H1 (cell line): Measurements from ENCODE around the gene LYRM4. TPM values are rescaled to one million over a fixed set of nuclear protein-coding genes. Genes with fewer than 3 reads are reported as not detected.

ENCODE experiments used
- CTCF ChIA-PET: fragments of 300-600 bp; sonication (Branson Sonifier 250); formaldehyde crosslinking; loops from one replicate; lab custom pipeline; 2021; ENCODE audit not compliant: partially characterized antibody; lab: Charles Lee
- POLR2A ChIA-PET: fragments of 300-600 bp; sonication (Branson Sonifier 250); formaldehyde crosslinking; loops from one replicate; lab custom pipeline; 2021; ENCODE audit warnings: inconsistent platforms; ENCODE audit not compliant: partially characterized antibody; lab: Charles Lee
- DNase-seq, 2 experiments: peaks; one replicate each; pipeline versions ENCODE4 v3.0.0 to v3.0.0-alpha.2; 2010 to 2022; ENCODE audit warnings: low spot score in 2 of 2, low read depth in 1 of 2, mixed read lengths in 1 of 2
- FAIRE-seq: peaks from 2 replicates; lab custom pipeline; 2011; peaks lifted over from hg19 to GRCh38; lab: Jason Lieb, UNC
- H2AFZ ChIP-seq: 2 replicates; pipeline ENCODE4 v1.8.1; 2012; ENCODE audit warnings: low read length, inconsistent platforms
- H2AK5ac ChIP-seq: 2 replicates; pipeline ENCODE4 v1.6.1; 2013; ENCODE audit warnings: low read depth, low read length
- H2BK120ac ChIP-seq: replicated peaks from 2 replicates; pipeline ENCODE3; 2013; ENCODE audit warnings: low read depth, low read length, inconsistent platforms
- H2BK12ac ChIP-seq: 2 replicates; pipeline ENCODE4 v1.6.1; 2013; ENCODE audit warnings: low read depth, low read length
- H2BK15ac ChIP-seq: 2 replicates; pipeline ENCODE4 v1.6.1; 2013; ENCODE audit warnings: low read length
- H2BK20ac ChIP-seq: 2 replicates; pipeline ENCODE4 v1.6.1; 2013; ENCODE audit warnings: low read length
- H2BK5ac ChIP-seq: 2 replicates; pipeline ENCODE4 v1.6.1; 2013; ENCODE audit warnings: low read depth, low read length
- H3K14ac ChIP-seq: 2 replicates; pipeline ENCODE4 v1.6.1; 2013; ENCODE audit warnings: inconsistent platforms; ENCODE audit not compliant: insufficient read length
- H3K18ac ChIP-seq: 2 replicates; pipeline ENCODE4 v1.6.1; 2013; ENCODE audit warnings: low read length; ENCODE audit errors: extremely low read depth
- H3K23ac ChIP-seq: 2 replicates; pipeline ENCODE4 v1.6.1; 2013; ENCODE audit warnings: inconsistent platforms; ENCODE audit not compliant: insufficient read length
- H3K23me2 ChIP-seq: 2 replicates; pipeline ENCODE4 v1.6.1; 2013; ENCODE audit warnings: low read depth, low read length
- H3K27ac ChIP-seq: 2 replicates; pipeline ENCODE4 v1.6.1; 2011; ENCODE audit warnings: low read depth, low read length, inconsistent platforms
- H3K27me3 ChIP-seq, 4 experiments: replicated peaks in 1 of 4; 1 replicate in 1 of 4; 2 replicates in 3 of 4; pipeline versions ENCODE4 v1.6.1 to v1.8.1; 2011 to 2013; ENCODE audit warnings: low read length in 3 of 4, mild to moderate bottlenecking in 3 of 4, inconsistent platforms in 2 of 4, mixed read lengths in 2 of 4, moderate library complexity in 1 of 4; ENCODE audit not compliant: control insufficient read depth in 3 of 4, insufficient read depth in 3 of 4; ENCODE audit errors: extremely low read depth in 1 of 4
- H3K36me3 ChIP-seq, 4 experiments: 2 replicates each; pipeline versions ENCODE4 v1.6.1 to v1.8.1; 2011 to 2013; ENCODE audit warnings: mild to moderate bottlenecking in 4 of 4, low read length in 3 of 4, moderate library complexity in 2 of 4, control low read depth in 1 of 4, inconsistent platforms in 1 of 4; ENCODE audit not compliant: insufficient read depth in 4 of 4, control insufficient read depth in 2 of 4
- H3K4ac ChIP-seq: replicated peaks from 2 replicates; pipeline ENCODE3; 2013; ENCODE audit warnings: low read length, low read depth, mixed read lengths, inconsistent platforms; ENCODE audit not compliant: insufficient read length
- H3K4me1 ChIP-seq, 4 experiments: replicated peaks in 1 of 4; 1 replicate in 1 of 4; 2 replicates in 3 of 4; pipeline versions ENCODE4 v1.6.1 to v1.8.1; 2011 to 2013; ENCODE audit warnings: low read length in 3 of 4, inconsistent platforms in 2 of 4, mixed read lengths in 1 of 4; ENCODE audit not compliant: insufficient read depth in 4 of 4, control insufficient read depth in 3 of 4
- H3K4me2 ChIP-seq, 2 experiments: 2 replicates each; pipeline versions ENCODE4 v1.6.1 to v1.8.1; 2011 to 2013; ENCODE audit warnings: low read depth in 2 of 2, low read length in 2 of 2, control low read depth in 1 of 2, inconsistent platforms in 1 of 2, mild to moderate bottlenecking in 1 of 2; ENCODE audit not compliant: insufficient read depth in 1 of 2
- H3K4me3 ChIP-seq, 4 experiments: fragments of 200-600, 300-600 bp in 1 of 4; sonication (generic), shearing (Covaris generic), sonication (Bioruptor Twin) in 1 of 4; 2 replicates each; pipeline versions ENCODE4 v1.5.1 to v1.8.1; 2011 to 2016; ENCODE audit warnings: low read length in 4 of 4, low read depth in 3 of 4, control low read depth in 2 of 4, inconsistent platforms in 2 of 4, mild to moderate bottlenecking in 2 of 4, mixed read lengths in 1 of 4, moderate library complexity in 1 of 4; ENCODE audit not compliant: insufficient read depth in 2 of 4; ENCODE audit errors: extremely low read depth in 1 of 4
- H3K56ac ChIP-seq: replicated peaks from 2 replicates; pipeline ENCODE3; 2013; ENCODE audit warnings: low read depth, mild to moderate bottlenecking, mixed read lengths, low read length, inconsistent platforms; ENCODE audit not compliant: insufficient read length
- H3K79me1 ChIP-seq: 2 replicates; pipeline ENCODE4 v1.6.1; 2013; ENCODE audit warnings: low read depth, low read length, control low read depth
- H3K79me2 ChIP-seq, 2 experiments: 2 replicates each; pipeline versions ENCODE4 v1.6.1 to v1.8.1; 2012 to 2013; ENCODE audit warnings: low read length in 2 of 2, mild to moderate bottlenecking in 2 of 2, inconsistent platforms in 1 of 2; ENCODE audit not compliant: insufficient read depth in 2 of 2, control insufficient read depth in 1 of 2
- H3K9ac ChIP-seq, 4 experiments: replicated peaks in 1 of 4; 1 replicate in 1 of 4; 2 replicates in 3 of 4; pipeline versions ENCODE4 v1.6.1 to v1.8.1; 2011 to 2013; ENCODE audit warnings: low read depth in 3 of 4, low read length in 3 of 4, control low read depth in 2 of 4, mild to moderate bottlenecking in 2 of 4, moderate library complexity in 2 of 4, inconsistent platforms in 1 of 4; ENCODE audit errors: extremely low read depth in 1 of 4
- H3K9me3 ChIP-seq, 2 experiments: 2 replicates each; pipeline versions ENCODE4 v1.6.1 to v1.8.1; 2012 to 2013; ENCODE audit warnings: mild to moderate bottlenecking in 2 of 2, moderate library complexity in 2 of 2, control low read depth in 1 of 2, inconsistent platforms in 1 of 2, low read depth in 1 of 2, low read length in 1 of 2, mixed read lengths in 1 of 2; ENCODE audit not compliant: insufficient read depth in 2 of 2
- H4K20me1 ChIP-seq, 2 experiments: replicated peaks in 1 of 2; 2 replicates each; pipeline versions ENCODE3 to v1.8.1; 2011 to 2013; ENCODE audit warnings: inconsistent platforms in 2 of 2, low read length in 2 of 2, mild to moderate bottlenecking in 1 of 2; ENCODE audit not compliant: insufficient read depth in 2 of 2, control insufficient read depth in 1 of 2
- H4K5ac ChIP-seq: 2 replicates; pipeline ENCODE4 v1.6.1; 2013; ENCODE audit warnings: low read length, low read depth, mixed read lengths, inconsistent platforms; ENCODE audit not compliant: insufficient read length
- H4K8ac ChIP-seq: 2 replicates; pipeline ENCODE4 v1.8.0; 2013; ENCODE audit warnings: mild to moderate bottlenecking, moderate library complexity, low read length, inconsistent platforms; ENCODE audit not compliant: insufficient read depth; ENCODE audit errors: extremely low read depth
- H4K91ac ChIP-seq: replicated peaks from 2 replicates; pipeline ENCODE3; 2013; ENCODE audit warnings: low read length, mixed read lengths, inconsistent platforms; ENCODE audit not compliant: insufficient read length
- KDM1A ChIP-seq: fragments of 200-600, 300-600 bp; sonication (generic); IDR thresholded peaks from 2 replicates; pipeline ENCODE4 v1.7.1; 2016; ENCODE audit warnings: mild to moderate bottlenecking, low read length, borderline replicate concordance
- RAD21 ChIP-seq, 2 experiments: IDR thresholded peaks in 1 of 2; conservative IDR thresholded peaks in 1 of 2; 2 replicates each; pipeline ENCODE4 v1.6.1; 2011; ENCODE audit warnings: low read depth in 2 of 2, low read length in 2 of 2, improper control_type of control experiment in 1 of 2, inconsistent platforms in 1 of 2, mild to moderate bottlenecking in 1 of 2, moderate library complexity in 1 of 2
- WGBS, 2 experiments: shearing (Covaris generic) in 1 of 2; methylation state at CpG; one replicate each; pipeline versions ENCODE4 v1.1.6 to v1.1.7; 2013 to 2015; ENCODE audit warnings: low lambda C conversion rate in 2 of 2, mixed read lengths in 2 of 2, inconsistent platforms in 1 of 2, low coverage in 1 of 2, missing lambda C conversion rate in 1 of 2; ENCODE audit not compliant: insufficient replicate concordance in 2 of 2, insufficient coverage in 1 of 2, insufficient read length in 1 of 2; ENCODE audit errors: extremely low coverage in 1 of 2, missing lambda C conversion rate in 1 of 2; 5-methylcytosine and 5-hydroxymethylcytosine counted together
- polyA plus RNA-seq, 7 experiments: library from polyadenylated mRNA; depleted of rRNA in 3 of 7; stranded (reverse) in 5 of 7; unstranded in 2 of 7; fragments of >200 nt in 5 of 7; fragments of 200-250 nt in 2 of 7; gene quantifications; 1 replicate in 5 of 7; 2 replicates in 1 of 7; 4 replicates in 1 of 7; pipeline versions ENCODE4 v1.2.1 to v1.2.3, GENCODE V29; 2011 to 2013; ENCODE audit warnings: missing spikeins in 2 of 7, mixed read lengths in 2 of 7
- total RNA-seq: library from RNA; stranded (reverse); fragmentation: NEBNext Ultra II Directional; extraction: Animal tissue kit (Norgen Biotek cat#: 25700); gene quantifications from 2 replicates; pipeline ENCODE4 v1.2.1, GENCODE V29; 2021
- TF ChIP-seq, protein P1 (sequence below), 3 experiments: IDR thresholded peaks; 1 replicate in 2 of 3; 2 replicates in 1 of 3; pipeline versions ENCODE4 v1.5.1 to v1.6.1; 2011; ENCODE audit warnings: low read length in 3 of 3, mild to moderate bottlenecking in 3 of 3, inconsistent platforms in 2 of 3, low read depth in 1 of 3, moderate library complexity in 1 of 3; ENCODE audit not compliant: insufficient read depth in 1 of 3; ENCODE audit errors: control extremely low read depth in 1 of 3

LYRM4 gene
- total and polyA plus RNA-seq, 2 of the 8 experiments (the other 6 are each of a cell fraction or from before 2014, with no cell fraction given): 56.6 to 62.8 TPM

GRCh38 chr6:5078121-5078669, 182.6 kb downstream of the LYRM4 start:
- FAIRE-seq: no peak
- POLR2A ChIA-PET: no interaction called here
- H4K8ac ChIP-seq: no peak overlapping the region

More at GRCh38 chr6:5078121-5078669, 182.6 kb downstream of the LYRM4 start:
- no peaks in the 10 kb centered on the region for H3K79me2 ChIP-seq
- CTCF ChIA-PET: interaction anchor here (0.7 to 1.4 kb wide), 6 partner anchors 24 to 926 kb away, joined by 3 to 4 read pairs (median 3); no protein-coding TSS in a partner anchor
- peaks cover 0 to 13% (median 11%) of the 10 kb centered on the region in 4 experiments; a peak in 6 of 7 replicates for H3K27me3 ChIP-seq
- peaks cover 2% of the 10 kb centered on the region; the same call in 1 of the 2 replicates for H3K23me2 ChIP-seq
- H2AK5ac ChIP-seq: no peak overlapping the region
- no peaks in the 10 kb centered on the region for H3K9me3 ChIP-seq
- H4K5ac ChIP-seq: no peak overlapping the region
- peaks cover 0 to 4% (median 0%) of the 10 kb centered on the region in 4 experiments; a peak in 1 of 7 replicates for H3K4me1 ChIP-seq
- H4K20me1 ChIP-seq: peaks cover 0 to under 1% of the 10 kb centered on the region in 2 experiments
- no peak overlapping the region for H3K4ac ChIP-seq
- H3K4me2 ChIP-seq: no peak overlapping the region
- TF ChIP-seq KDM1A: no peak
- TF ChIP-seq, protein P1, sequence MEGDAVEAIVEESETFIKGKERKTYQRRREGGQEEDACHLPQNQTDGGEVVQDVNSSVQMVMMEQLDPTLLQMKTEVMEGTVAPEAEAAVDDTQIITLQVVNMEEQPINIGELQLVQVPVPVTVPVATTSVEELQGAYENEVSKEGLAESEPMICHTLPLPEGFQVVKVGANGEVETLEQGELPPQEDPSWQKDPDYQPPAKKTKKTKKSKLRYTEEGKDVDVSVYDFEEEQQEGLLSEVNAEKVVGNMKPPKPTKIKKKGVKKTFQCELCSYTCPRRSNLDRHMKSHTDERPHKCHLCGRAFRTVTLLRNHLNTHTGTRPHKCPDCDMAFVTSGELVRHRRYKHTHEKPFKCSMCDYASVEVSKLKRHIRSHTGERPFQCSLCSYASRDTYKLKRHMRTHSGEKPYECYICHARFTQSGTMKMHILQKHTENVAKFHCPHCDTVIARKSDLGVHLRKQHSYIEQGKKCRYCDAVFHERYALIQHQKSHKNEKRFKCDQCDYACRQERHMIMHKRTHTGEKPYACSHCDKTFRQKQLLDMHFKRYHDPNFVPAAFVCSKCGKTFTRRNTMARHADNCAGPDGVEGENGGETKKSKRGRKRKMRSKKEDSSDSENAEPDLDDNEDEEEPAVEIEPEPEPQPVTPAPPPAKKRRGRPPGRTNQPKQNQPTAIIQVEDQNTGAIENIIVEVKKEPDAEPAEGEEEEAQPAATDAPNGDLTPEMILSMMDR (IDR thresholded peaks at IDR 0.05; ENCODE audit: control extremely low read depth in 1 of 3, insufficient read depth in 1 of 3, low read depth in 1 of 3, low read length in 3 of 3): peak in 1 of 3 experiments; percentile 22; a peak in 1 of 4 replicates
- 0 out of 4 replicates have a peak, but pooled peaks of 1 of the 2 experiments have one; percentile 4 for TF ChIP-seq RAD21 (IDR thresholded peaks at IDR 0.05 in 1 of 2, conservative IDR thresholded peaks at IDR 0.05 in 1 of 2; ENCODE audit: low read depth in 2 of 2, low read length in 2 of 2)
- no peak overlapping the region for H3K27ac ChIP-seq
- no peak overlapping the region for H3K56ac ChIP-seq
- DNase-seq: no peak
- no peak overlapping the region for H2AFZ ChIP-seq
- no peaks in the 10 kb centered on the region for H3K36me3 ChIP-seq
- no peak overlapping the region for H4K91ac ChIP-seq
- H2BK12ac ChIP-seq: no peak overlapping the region
- no peak overlapping the region for H2BK5ac ChIP-seq
- H3K79me1 ChIP-seq: no peaks in the 10 kb centered on the region; the same call in 1 of the 2 replicates
- H3K14ac ChIP-seq: no peak overlapping the region
- H2BK20ac ChIP-seq: no peak overlapping the region
- no peak overlapping the region for H2BK15ac ChIP-seq
- H3K23ac ChIP-seq: no peak overlapping the region
- no peak overlapping the region for H3K18ac ChIP-seq
- H3K4me3 ChIP-seq: no peak overlapping the region
- 82% methylated on average over 5 of the region's 5 CpGs; no CpG with 5 or more reads in 1 of the 2 experiments for WGBS, 2 experiments
- H3K9ac ChIP-seq: no peak overlapping the region
- no peak overlapping the region for H2BK120ac ChIP-seq
